COLO668 (cell line): ENCODE measurements around the gene SLC22A16.

Source experiments
- DNase-seq: peaks from one replicate; lab custom pipeline; 2025; ENCODE audit not compliant: unreplicated experiment; lab: John Stamatoyannopoulos, UW

SLC22A16 gene

DNA sequence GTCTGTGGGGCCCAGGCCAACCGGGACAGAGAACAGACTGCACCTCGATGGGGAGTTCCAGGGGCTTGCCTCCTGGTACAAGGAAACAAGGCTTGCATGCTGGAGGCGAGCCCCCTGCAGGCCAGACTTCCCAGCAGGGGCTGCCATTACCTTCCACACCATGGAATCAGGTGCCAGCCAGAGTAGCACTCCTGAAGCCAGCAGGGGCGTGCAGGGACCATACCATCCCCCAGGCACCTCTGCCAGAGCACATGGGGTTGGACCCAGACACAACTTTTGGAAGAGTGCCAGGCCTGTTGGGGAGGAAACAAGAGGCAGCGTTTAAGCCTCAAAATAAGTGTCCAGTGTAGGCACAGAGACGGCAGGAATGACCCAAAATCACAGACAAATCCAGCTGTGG is 67.5 kb downstream of the SLC22A16 start:
- DNase-seq = no peak

DNA sequence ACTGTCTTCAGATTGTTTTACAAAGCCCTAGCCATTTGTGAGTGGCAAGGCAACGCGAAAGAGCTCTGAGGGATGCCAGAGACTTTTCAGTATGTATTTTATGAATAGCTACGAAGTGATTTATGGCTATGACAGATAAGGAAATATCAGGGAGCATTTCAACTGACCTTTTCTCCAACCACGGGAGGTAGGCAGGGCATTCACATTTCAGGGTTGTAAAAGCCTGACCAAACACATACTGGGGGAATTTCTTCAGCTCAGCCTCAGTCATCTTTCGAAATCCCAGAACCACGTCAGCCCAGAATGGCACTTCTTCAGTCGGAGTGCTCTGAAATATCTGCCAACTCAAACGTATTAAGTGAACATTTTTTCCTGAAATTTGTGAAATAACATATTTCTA is 71.8 kb downstream of the SLC22A16 start:
- no peak for DNase-seq

GRCh38 chr6:110401585-110402176 is 74.7 kb downstream of the SLC22A16 start:
- DNase-seq = no peak

- no peak for DNase-seq
These were observed 76.2 kb downstream of the SLC22A16 start for GRCh38 chr6:110400208-110400607.

GRCh38 chr6:110399219-110400071 is 77.0 kb downstream of the SLC22A16 start:
- no peak for DNase-seq

DNA sequence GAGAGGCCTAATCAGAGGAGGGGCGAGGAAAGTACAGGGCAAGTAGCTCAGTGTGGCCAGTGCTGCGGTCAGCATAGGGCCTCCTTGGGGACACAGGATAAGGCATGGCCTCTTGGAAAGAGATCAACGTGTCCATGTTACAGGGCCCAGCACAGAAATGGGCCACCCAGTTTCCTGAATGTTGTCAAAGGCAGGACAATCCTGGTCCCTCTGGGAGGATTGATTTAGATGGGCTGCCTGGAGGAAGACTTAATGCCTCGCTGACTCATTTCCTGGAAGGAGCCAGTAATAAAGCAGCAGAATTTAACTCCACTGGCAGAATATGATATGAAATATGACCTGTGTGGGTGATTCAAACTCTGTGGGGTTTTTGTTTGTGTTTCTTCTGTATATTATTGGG is 77.6 kb downstream of the SLC22A16 start:
- no peak for DNase-seq

DNA sequence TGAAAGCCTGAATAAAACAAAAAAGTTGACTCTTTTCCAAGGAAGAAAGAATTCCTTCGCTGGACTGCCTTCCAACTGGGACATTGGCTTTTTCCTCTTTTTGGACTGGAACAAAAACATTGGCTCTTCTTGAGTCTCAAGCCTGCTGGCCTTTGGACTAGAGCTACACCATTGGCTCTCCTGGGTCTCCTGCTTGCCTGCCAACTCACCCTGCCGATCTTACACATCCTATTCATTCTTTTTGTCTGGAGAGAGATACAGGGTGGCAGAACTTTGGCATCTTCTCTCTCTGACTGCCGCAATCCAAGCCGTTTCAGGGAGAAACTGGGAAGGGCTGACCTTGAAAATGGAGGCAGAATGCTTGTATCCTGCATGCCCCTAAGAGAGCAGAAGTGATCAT is 81.2 kb downstream of the SLC22A16 start:
- no peak for DNase-seq

GRCh38 chr6:110394409-110394808 is 82.0 kb downstream of the SLC22A16 start:
- DNase-seq = no peak

GRCh38 chr6:110392727-110393126 is 83.7 kb downstream of the SLC22A16 start:
- no peak for DNase-seq

DNA sequence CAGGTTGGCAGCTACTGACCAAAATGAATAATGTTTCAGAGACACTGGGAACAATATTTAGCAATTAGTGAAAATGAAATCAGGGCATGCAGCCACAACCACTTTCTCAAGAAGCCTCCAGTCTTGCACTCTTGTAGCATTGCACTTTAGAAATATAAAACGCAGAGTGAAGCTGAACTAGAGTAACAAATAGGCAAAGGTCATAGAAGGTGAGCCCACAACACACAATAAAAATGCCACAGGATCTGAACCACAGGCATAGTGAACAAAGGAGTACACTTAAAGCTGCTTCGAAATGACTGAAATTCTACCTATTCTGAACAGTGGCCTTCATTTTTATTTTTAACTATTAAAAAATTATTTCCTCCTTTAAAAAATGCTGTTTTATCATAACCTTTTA is 86.0 kb downstream of the SLC22A16 start:
- DNase-seq = no peak

DNA sequence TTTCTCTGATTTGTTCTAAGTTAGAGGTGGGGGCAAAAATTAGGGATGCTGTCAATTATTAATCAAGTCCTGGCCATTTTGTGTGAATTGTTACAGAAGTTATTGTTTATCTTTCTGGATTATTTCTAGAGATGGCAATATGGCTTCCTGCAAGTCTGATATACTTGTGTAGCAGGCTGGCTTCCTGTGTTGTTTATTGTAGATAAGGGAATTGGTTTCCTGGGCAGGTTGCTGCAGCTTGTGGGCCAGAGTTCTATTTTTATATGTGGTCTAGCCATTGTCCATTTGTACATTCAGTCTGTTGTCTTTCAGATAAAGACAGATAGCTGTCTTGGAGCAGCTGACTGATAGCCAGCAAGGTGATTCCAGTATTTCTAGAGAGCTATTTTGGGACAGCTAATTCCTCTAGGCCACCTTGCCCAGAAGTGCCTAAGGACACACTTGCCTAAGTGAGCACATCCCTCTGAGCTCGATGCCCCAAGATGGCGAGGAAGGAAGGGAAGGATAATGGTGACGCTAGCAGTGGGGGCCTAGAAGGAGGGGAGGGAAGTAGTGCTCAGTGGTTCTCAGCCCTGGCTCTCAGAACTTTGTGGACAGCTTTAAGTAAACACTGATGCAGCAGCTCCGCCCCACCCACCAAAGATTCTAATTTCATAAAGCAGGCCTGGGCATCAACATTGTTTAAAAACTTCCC is 86.6 kb downstream of the SLC22A16 start:
- DNase-seq = no peak

GRCh38 chr6:110387986-110388385 is 88.4 kb downstream of the SLC22A16 start:
- DNase-seq = no peak

DNA sequence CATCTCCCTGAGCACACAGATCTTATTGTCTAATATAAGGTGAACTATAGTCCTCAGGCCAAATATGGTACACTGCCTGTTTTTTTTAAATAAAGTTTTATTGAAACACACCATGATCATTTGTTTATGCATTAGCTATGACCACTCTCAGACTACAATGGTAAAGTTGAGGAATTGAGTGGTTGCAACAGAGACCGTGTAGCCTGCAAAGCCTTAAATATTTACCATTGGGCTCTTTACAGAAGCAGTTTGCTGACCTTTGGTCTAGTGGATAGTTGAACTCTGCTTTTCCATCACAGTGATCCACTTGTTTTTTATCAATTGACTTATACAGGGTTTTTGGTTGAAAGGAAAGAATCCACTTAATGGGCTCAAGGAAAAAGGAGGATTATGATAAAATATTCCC is 91.0 kb downstream of the SLC22A16 start:
- no peak for DNase-seq

GRCh38 chr6:110378552-110378951 is 97.9 kb downstream of the SLC22A16 start:
- DNase-seq = no peak
